Epithelial cell of proximal tubule (primary cell): ENCODE measurements around the gene RBM6. TPM values are rescaled to one million over a fixed set of nuclear protein-coding genes. Genes with fewer than 3 reads are reported as not detected.
A peak's percentile ranks its signal among the peaks of the same experiment; 100 is the strongest.

Experiments used
- DNase-seq: peaks from one replicate; pipeline ENCODE4 v3.0.0-alpha.2; 2011; ENCODE audit warnings: low read depth
- H3K4me3 ChIP-seq: 2 replicates; pipeline ENCODE4 v1.5.1; 2011; ENCODE audit warnings: low read depth, mild to moderate bottlenecking, low read length
- CTCF ChIP-seq: conservative IDR thresholded peaks from 2 replicates; pipeline ENCODE4 v1.5.1; 2012; ENCODE audit warnings: low read depth, mild to moderate bottlenecking, low read length
- total RNA-seq: library from RNA; depleted of rRNA; stranded (reverse); fragments of >200 nt; gene quantifications from 2 replicates; pipeline ENCODE4 v1.2.3, GENCODE V29; 2015

RBM6 gene
- total RNA-seq, 1 donor from 2014 or later: 36.6 TPM

DNA sequence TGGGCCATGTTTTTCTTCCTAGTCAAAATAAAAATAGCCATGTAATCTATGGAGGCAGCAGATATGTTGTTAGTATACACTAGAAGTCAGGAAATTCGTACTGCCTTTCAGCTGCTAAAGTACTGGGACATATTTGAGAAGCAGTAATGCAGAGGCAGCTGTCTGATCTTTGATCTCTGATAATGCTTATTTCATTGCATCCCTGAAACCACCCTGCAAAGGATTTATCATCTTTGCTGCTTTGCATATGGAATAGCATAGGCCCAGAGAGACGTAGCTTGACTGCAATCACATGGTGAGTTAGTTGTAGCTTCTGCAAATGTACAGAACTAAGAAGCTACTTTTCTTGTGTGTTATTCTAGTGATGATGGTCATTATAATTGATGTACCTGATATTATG is 52.4 kb downstream of the RBM6 start:
- TF ChIP-seq CTCF: no peak
- no peak overlapping the region for H3K4me3 ChIP-seq
- DNase-seq: no peak

GRCh38 chr3:49994476-49994875 is 54.5 kb downstream of the RBM6 start:
- no peak overlapping the region for H3K4me3 ChIP-seq
- no peak for DNase-seq
- no peak for TF ChIP-seq CTCF

GRCh38 chr3:49996016-49996415 is 56.1 kb downstream of the RBM6 start:
- DNase-seq: no peak
- TF ChIP-seq CTCF: no peak
- H3K4me3 ChIP-seq: no peak overlapping the region

GRCh38 chr3:49997862-49998261 is 57.9 kb downstream of the RBM6 start:
- TF ChIP-seq CTCF: no peak
- no peak for DNase-seq
- H3K4me3 ChIP-seq: no peak overlapping the region

DNA sequence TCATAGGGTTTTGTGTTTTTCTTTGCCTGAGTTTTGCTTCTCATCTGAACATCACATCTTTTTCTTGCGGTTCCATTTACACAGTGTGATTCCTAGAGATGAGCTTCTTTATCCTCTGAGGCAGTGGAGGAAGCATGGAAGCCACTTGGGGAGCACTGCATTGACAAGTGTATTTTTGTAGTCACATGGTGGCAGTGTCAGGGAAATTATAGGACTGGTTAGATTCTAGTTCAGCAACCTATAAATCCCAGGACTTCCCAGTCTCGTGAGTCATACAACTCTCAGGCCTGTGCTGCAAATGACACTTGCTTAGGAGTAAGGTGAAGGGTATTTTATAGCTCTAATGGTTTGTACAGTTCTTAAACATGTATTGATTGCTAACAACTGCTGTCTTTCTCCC is 58.4 kb downstream of the RBM6 start:
- no peak overlapping the region for H3K4me3 ChIP-seq
- no peak for TF ChIP-seq CTCF
- DNase-seq: peak; percentile 6

DNA sequence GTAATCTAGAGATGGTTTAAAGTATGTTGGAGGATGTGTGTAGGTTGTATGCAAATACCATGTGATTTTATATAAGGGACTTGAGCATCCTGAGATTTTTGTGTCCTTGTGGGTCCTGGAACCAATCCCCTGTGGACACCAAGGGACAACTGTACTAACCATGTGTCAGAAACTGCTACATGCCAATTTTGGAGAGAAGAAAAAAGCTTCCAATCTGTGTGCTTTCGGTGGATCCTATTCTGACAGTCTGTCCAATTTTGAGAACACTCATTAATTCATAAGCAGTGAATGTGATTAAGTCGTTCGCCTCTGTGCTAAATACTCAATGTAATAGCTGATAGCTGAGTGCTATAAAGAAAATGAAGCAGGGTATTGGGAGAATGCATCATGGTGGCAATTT is 61.6 kb downstream of the RBM6 start:
- DNase-seq: no peak
- no peak for TF ChIP-seq CTCF
- no peak overlapping the region for H3K4me3 ChIP-seq

DNA sequence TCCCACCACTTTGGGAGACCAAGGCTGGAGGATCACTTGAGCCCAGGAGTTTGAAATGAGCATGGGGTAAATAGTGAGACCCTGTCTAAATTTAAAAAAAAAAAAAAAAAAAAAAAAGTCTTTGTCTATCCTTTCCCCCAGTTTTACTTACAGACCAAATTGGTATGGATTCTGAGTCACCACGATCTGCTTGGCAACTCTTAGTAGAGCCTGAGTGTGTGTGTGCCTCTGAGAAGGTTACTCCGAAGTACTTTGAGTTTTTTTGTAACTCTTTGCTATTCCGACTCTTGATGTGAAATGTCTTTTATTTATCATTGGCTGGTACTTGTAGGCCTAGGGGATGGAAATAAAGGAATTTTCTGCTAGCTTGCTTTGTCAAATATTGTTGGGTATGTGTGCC is 63.3 kb downstream of the RBM6 start:
- H3K4me3 ChIP-seq: no peak overlapping the region
- DNase-seq: no peak
- no peak for TF ChIP-seq CTCF
